Effector memory CD8-positive, alpha-beta T cell (primary cell): ENCODE data around the gene SORBS1.

Experiments used
- ATAC-seq: fragments of 150-1000 bp; cut with Tn5 transposase; replicated peaks from 2 replicates; pipeline ENCODE4 v1.10.0; 2021; ENCODE audit warnings: mild to moderate bottlenecking, moderate library complexity
- DNase-seq, 3 experiments: peaks; one replicate each; pipeline ENCODE4 v3.0.0; 2021
- H3K27ac Mint-ChIP-seq, 2 donors: one replicate each; pipeline ENCODE4 v1.8.0; 2022; ENCODE audit warnings: mild to moderate bottlenecking in 2 of 2, mixed read lengths in 2 of 2, moderate library complexity in 2 of 2
- H3K27me3 Mint-ChIP-seq, 2 donors: one replicate each; pipeline ENCODE4 v1.8.0; 2022; ENCODE audit warnings: mixed read lengths in 2 of 2
- H3K36me3 Mint-ChIP-seq: one replicate; pipeline ENCODE4 v1.8.0; 2022; ENCODE audit warnings: mild to moderate bottlenecking, moderate library complexity, mixed read lengths; ENCODE audit not compliant: insufficient read depth
- H3K4me1 Mint-ChIP-seq, 2 donors: one replicate each; pipeline ENCODE4 v1.8.0; 2022; ENCODE audit warnings: low read depth in 2 of 2, mixed read lengths in 2 of 2
- H3K4me3 Mint-ChIP-seq, 2 donors: one replicate each; pipeline ENCODE4 v1.8.0; 2022; ENCODE audit warnings: mild to moderate bottlenecking in 2 of 2, mixed read lengths in 2 of 2, moderate library complexity in 2 of 2
- H3K9me3 Mint-ChIP-seq, 2 donors: one replicate each; pipeline ENCODE4 v1.8.0; 2022; ENCODE audit warnings: mixed read lengths in 2 of 2

Gene SORBS1

DNA sequence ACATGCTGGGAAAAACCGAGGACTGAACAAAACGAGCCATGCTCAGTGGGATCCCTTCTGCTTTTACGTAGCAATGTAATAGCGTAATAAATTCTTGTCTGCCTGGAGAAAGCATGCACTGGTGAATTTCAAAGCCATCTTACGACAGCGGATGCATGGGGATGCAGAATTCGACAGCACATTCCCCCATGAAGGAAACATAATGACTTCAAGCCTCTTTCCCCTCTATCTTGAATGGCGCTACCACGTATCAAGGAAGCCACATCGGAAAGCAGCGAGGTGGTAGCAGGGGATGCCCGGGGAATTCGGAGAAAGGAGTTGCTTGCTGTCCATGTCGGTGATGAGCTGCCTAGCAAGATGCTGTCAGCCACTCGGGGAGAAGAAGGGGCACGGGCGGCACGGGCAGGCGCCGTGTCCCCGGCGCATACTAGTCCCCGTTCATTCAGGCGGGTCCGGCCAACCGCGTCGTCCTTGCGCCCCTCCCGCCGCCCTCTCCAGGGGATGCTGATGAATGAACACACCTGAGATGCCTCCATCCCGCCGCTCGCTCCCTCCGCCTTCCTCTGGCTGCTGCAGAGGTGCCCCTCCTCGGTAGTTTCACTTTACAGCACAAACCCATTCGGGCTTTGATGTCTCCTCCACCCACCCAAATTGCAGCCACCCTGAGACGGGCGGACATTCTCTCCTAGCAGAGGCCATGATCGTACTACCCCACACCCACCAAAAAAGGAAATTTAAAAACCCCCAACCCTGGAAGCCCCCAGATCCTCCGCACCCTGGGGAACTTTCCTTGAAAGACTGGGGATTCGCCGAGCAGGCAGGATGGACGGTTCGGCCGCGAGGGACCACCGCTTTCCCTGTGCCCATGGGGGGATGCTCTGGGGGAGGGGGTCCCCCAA lies 644 bp downstream of the SORBS1 start:
- H3K27me3 Mint-ChIP-seq, result peaks cover 0 to 11% of the 10 kb centered on the region in 2 donors
- H3K27ac Mint-ChIP-seq, result peak overlapping the region; percentile 85 to 88
- DNase-seq, result peak; percentile 30 to 39 (median 36)

DNA sequence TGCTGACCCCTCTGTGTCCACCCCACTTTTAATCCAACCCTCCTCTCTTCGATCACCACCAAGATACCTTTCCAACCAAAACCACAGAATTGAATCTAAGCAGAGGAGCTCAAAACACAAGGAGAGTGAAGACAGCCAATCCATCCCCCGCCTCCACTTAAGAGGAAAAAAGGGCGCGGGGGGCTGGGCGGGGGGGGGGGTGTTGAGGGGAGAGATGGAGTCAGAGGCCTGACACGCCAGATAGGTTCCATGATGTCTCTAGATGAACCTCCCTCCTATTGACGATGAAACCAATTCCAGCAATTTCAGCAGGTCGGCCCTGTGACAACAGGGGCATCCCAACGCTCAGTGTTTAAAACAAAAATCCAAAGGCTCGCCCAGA lies 1.3 kb downstream of the SORBS1 start:
- Mint-ChIP-seq H3K27me3 (peaks cover 0 to 11% of the 10 kb centered on the region in 2 donors), H3K27ac (peak overlapping the region in 1 of 2 donors; percentile 88), H3K4me3 (peak overlapping the region; percentile 91 to 96), H3K36me3 (peaks cover 7% of the 10 kb centered on the region), H3K4me1 (peaks cover 6 to 13% of the 10 kb centered on the region in 2 donors), H3K9me3 (no peaks in the 10 kb centered on the region)
- ATAC-seq (no peak), DNase-seq (no peak)

More for the DNA sequence above, 644 bp downstream of the SORBS1 start:
- peak; percentile 42 for ATAC-seq
- Mint-ChIP-seq H3K4me3 (peak overlapping the region; percentile 91 to 96), H3K4me1 (peaks cover 6 to 13% of the 10 kb centered on the region in 2 donors), H3K36me3 (peaks cover 7% of the 10 kb centered on the region), H3K9me3 (no peaks in the 10 kb centered on the region)

DNA sequence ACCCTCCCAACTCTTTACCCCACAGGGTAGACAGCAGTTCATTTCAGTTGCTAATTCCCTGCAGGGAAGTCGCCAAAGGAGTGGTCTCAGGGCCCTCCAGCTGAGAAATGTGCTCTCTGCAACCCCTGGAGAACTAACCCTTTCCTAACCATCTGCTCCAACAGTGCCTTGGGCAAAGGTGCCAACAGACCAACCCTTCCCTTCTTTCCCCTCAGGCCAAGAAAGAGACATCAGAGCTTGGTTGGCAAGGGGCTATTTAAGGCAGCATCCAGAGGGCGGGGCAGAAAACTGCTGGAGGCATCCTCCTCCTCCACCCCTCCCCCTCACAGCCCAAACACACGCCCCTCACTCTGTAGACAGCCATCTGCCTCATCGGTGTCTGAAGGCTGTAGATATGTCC lies 1.7 kb downstream of the SORBS1 start:
- Mint-ChIP-seq H3K27ac (peak overlapping the region in 1 of 2 donors; percentile 52), H3K4me1 (peaks cover 6 to 13% of the 10 kb centered on the region in 2 donors), H3K9me3 (no peaks in the 10 kb centered on the region), H3K27me3 (peaks cover 0 to 11% of the 10 kb centered on the region in 2 donors), H3K4me3 (peak overlapping the region; percentile 91 to 96), H3K36me3 (peaks cover 7% of the 10 kb centered on the region)
- ATAC-seq (no peak), DNase-seq (no peak)

DNA sequence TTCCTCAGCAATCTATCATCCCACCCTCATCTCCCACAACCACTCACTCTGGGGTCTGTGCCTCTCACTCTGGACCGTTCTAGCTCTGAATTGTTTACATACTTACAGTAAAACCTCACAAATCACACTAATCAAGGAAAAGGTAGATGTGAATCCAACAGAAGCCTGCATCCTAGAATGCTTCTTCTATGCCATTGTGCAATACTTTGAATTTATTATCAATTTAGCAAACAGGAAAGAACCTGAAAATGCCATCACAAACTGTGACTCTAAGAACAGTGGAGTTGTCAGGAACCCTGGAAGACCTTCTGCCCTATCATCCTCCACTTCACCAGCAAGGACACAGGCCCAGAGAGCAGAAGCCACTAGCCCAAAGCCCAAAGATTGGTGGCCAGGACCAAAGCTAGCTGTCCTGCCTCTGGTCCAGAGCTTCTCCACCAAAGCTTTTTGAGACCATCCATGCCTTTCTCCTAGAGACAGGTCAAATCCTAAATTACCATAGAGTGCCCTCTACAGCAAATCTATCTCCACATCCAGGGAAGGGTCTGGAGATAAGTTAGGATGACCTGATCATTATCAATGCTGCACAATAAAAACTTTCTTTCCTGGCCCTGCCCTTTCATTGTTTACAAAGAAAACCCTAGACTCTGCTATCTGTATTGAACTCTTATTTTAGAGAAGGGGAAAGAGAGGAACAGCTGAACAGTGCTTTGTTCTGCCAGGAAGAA lies 2.4 kb downstream of the SORBS1 start:
- DNase-seq (no peak), ATAC-seq (no peak)
- no peaks in the 10 kb centered on the region for H3K9me3 Mint-ChIP-seq
- peak overlapping the region in 1 of 2 donors; percentile 52 for H3K27ac Mint-ChIP-seq
- H3K27me3 Mint-ChIP-seq, result peaks cover 0 to 11% of the 10 kb centered on the region in 2 donors
- H3K4me3 Mint-ChIP-seq, result peak overlapping the region; percentile 14 to 91
- peaks cover 6 to 13% of the 10 kb centered on the region in 2 donors for H3K4me1 Mint-ChIP-seq
- peaks cover 7% of the 10 kb centered on the region for H3K36me3 Mint-ChIP-seq

DNA sequence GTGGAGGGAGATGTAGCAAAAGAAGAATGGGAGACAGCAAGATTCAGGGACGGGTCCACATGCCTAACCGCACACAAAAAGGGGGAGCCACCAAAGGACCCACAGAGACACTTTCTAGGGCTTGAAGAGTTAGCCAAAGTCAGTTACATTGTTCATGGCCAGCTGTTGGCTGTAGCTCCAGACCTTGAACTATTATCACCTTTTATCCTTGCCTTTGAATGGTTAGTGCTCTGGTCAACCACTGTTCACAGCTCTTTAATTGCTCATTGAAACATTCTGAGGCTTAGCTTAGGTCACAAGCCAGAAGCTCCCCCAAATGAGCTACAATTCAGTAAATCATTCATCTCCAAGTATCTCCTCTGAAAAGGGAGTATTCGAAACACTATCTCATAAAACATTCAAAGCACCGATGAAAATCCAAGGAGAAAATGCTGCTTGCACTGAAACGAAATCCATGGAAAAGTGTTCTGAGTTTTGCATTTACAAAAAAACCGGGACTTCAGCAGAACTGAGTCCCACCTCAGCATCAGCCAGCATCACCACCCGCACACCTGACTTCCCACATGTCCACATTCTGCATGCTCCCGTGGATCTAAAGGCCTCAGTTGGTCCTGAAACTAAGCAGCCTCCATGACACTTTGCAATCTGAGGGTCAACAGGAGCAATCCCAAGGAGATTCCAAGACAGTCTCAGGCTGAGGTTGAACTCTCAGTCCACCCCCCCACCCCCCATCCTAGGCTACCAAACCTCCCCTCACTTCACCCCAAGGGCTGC lies 4.0 kb downstream of the SORBS1 start:
- Mint-ChIP-seq H3K27me3 (peaks cover 0 to 11% of the 10 kb centered on the region in 2 donors), H3K36me3 (peaks cover 7% of the 10 kb centered on the region), H3K9me3 (no peaks in the 10 kb centered on the region), H3K4me1 (peaks cover 6 to 13% of the 10 kb centered on the region in 2 donors), H3K27ac (no peak overlapping the region), H3K4me3 (no peak overlapping the region)
- DNase-seq (no peak), ATAC-seq (no peak)

DNA sequence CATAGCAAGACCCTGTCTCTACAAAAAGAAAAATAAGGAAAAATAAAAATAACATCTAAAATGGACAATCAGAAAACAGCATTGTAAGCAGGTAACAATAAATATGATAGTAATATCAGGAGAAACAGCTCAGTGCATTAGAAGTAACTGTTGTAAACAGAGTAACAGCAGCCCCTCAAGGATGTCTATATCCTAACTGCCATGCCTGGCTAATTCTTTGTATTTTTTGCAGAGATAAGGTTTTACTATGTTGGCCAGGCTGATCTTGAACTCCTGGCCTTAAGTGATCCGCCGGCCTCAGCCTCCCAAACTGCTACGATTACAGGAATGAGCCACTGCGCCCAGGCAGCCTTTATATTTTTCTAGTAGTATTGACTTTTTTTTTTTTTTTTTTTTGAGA lies 7.5 kb downstream of the SORBS1 start:
- Mint-ChIP-seq H3K27me3 (peaks cover 25 to 38% of the 10 kb centered on the region in 2 donors), H3K27ac (no peak overlapping the region), H3K36me3 (no peaks in the 10 kb centered on the region), H3K9me3 (no peaks in the 10 kb centered on the region), H3K4me1 (no peaks in the 10 kb centered on the region), H3K4me3 (no peak overlapping the region)
- no peak for ATAC-seq
- no peak for DNase-seq

DNA sequence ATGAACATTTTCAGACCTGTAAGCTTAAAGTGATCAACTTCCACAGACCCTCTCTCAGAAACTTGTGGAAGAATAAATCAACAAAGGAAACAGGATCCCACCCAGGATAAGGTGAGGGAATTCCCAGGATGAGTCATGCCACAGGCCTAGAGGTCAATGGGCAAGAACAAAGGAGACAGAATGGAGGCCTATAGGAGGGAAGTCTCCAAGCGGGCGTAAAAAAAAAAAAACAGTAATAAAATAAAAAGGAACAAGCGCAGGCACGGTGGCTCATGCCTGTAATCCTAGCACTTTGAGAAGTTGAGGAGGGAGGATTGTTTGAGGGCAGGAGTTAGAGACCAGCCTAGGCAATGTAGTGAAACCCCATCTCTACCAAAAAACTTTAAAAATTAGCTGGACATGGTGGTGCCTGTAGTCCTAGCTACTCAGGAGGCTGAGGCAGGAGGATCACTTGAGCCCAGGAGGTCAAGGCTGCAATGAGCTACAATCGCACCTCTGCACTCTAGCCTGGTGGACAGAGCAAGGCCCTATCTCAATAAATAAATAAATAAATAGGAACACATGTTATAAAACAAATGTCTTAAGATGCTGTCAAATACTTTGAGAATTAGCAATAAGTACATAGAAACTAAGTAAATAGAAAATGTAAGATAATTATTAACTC lies 8.4 kb downstream of the SORBS1 start:
- Mint-ChIP-seq H3K36me3 (no peaks in the 10 kb centered on the region), H3K27me3 (peaks cover 27 to 37% of the 10 kb centered on the region in 2 donors), H3K9me3 (no peaks in the 10 kb centered on the region), H3K4me1 (no peaks in the 10 kb centered on the region), H3K27ac (no peak overlapping the region), H3K4me3 (no peak overlapping the region)
- ATAC-seq (no peak), DNase-seq (no peak)

DNA sequence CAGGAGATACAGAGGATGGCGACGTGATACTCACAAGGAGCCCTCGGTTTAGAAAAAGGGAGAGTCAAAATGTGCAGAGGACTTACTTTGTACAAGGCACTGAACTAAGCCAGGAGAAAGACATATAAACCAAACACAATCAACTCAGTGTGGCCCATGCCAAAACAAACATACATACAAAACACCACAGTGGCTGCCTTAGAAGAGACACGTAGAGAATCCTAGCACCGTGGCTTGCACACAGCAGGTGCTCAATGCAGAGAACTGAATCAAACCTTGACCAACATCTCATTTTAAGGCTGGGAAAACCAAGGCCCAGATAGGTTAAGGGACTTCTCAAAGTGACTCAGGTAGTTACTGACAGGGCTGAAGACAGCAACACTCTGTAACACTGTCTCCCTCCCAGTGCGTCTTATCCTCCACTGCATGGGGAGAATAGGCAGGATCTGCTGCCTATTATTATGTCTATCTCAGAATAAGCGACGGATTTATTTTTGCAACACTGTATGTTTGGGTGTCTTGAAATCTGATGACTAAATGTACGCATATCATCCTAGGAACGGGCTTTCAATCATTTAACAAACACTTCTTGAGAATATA lies 11.0 kb downstream of the SORBS1 start:
- peaks cover 27 to 37% of the 10 kb centered on the region in 2 donors for H3K27me3 Mint-ChIP-seq
- no peaks in the 10 kb centered on the region for H3K9me3 Mint-ChIP-seq
- H3K36me3 Mint-ChIP-seq, result peaks cover 3% of the 10 kb centered on the region
- H3K4me1 Mint-ChIP-seq, result no peaks in the 10 kb centered on the region
- no peak for ATAC-seq
- DNase-seq, result no peak
- H3K4me3 Mint-ChIP-seq, result no peak overlapping the region
- no peak overlapping the region for H3K27ac Mint-ChIP-seq

DNA sequence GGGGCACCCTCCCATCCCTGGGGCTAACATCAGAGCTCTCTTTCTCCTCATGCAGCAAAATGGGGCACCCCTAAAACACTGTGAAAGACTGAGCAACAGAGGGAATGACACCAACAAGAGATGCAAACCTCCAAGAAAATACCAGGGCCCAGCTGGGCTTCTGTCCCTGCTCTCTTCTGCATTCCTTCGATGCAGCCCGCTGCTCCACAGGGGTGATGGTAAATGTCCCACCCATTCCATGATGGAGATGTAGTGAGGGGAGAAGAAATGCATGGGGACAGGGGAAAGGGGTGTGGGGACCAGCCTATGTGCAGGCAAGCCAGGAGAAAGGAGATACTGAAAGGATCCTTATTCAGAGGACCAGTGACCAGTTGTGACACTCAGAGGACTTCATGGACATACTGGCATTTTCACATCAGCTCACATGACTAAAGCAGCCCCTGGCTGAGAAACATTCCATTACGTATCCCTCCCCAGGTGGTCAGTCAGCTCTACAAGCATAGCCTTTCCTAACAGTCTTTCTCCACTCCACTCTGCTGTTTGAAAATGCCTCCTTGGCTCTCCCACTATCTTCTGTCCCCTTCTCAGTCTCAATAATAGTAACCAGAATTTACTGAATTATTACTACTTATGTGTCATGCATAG lies 13.3 kb downstream of the SORBS1 start:
- ATAC-seq (no peak), DNase-seq (no peak)
- no peaks in the 10 kb centered on the region for H3K9me3 Mint-ChIP-seq
- no peak overlapping the region for H3K4me3 Mint-ChIP-seq
- peaks cover 27 to 38% of the 10 kb centered on the region in 2 donors for H3K27me3 Mint-ChIP-seq
- peaks cover 3% of the 10 kb centered on the region for H3K36me3 Mint-ChIP-seq
- no peak overlapping the region for H3K27ac Mint-ChIP-seq
- no peaks in the 10 kb centered on the region for H3K4me1 Mint-ChIP-seq

DNA sequence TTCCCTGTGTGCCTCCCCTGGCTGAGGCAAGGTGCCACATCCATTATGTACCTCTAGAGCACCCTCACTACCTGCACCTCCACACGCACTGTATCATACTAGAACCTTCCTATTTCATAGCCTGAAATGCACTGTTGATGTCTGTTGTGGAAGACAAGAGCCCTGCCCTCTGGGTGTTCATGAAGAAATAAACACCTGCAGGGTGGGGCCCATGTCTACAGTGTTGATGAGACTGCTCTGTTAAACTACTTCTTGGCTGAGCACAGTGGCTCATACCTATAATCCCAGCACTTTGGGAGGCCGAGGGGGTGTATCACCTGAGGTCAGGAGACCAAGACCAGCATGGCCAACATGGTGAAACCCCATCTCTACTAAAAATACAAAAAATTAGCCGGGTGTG lies 14.0 kb downstream of the SORBS1 start:
- no peak overlapping the region for H3K4me3 Mint-ChIP-seq
- peaks cover 27 to 46% of the 10 kb centered on the region in 2 donors for H3K27me3 Mint-ChIP-seq
- peaks cover 3% of the 10 kb centered on the region for H3K36me3 Mint-ChIP-seq
- no peaks in the 10 kb centered on the region for H3K9me3 Mint-ChIP-seq
- ATAC-seq, result no peak
- no peak overlapping the region for H3K27ac Mint-ChIP-seq
- no peaks in the 10 kb centered on the region for H3K4me1 Mint-ChIP-seq
- DNase-seq, result no peak

DNA sequence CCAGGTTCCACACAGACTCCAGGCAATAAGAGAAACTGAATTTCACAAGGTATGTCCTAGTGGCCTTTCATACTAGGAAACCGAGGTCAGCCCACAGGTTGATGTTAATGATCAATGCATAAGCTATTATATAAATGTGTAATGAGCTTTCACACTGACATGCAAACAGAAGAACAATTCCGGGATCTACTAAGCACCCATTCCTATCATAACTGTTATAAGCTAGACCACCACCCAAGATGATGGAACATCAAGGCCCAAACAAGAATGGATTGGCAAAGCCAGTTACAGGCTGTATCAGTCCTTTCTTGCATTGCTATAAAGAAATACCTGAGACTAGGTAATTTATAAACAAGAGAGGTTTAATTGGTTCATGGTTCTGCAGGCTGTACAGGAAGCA lies 15.2 kb downstream of the SORBS1 start:
- H3K4me3 Mint-ChIP-seq, result no peak overlapping the region
- peaks cover 3% of the 10 kb centered on the region for H3K36me3 Mint-ChIP-seq
- no peak overlapping the region for H3K27ac Mint-ChIP-seq
- ATAC-seq (no peak), DNase-seq (no peak)
- H3K9me3 Mint-ChIP-seq, result no peaks in the 10 kb centered on the region
- H3K27me3 Mint-ChIP-seq, result peaks cover 27 to 43% of the 10 kb centered on the region in 2 donors
- no peaks in the 10 kb centered on the region for H3K4me1 Mint-ChIP-seq

DNA sequence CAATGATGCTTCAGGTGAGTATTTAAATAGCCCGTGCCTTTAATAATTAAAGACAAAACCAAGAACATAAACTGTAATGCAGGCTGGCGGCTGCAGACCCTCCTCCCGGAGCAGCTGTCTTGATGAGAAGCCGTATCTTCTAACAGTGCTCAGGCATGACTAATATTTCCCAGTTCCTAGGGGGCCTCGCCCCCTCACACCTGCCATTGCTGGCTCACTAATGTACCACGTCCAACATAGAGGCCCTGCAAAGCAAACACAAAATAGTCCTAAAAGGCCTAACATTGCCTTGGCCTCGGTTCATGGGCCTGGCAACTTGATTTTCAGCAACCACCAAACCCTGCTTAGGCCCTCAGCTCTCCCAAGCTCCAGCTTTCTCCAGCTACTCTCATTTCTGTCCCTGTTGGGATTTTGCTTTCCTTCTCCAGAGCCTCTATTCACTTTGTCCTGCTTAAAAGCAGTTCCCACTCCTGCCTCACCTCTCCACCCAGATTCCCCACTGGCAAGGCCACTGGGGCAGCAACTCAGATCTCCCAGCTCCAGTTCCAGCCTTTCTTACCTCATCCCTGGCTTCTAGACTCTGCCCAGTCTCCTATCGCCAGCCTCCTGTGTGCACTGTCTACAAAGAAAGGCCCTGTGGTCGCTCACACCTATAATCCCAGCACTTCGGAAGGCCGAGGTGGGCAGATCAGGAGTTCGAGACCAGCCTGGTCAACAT lies 16.2 kb downstream of the SORBS1 start:
- H3K9me3 Mint-ChIP-seq, result no peaks in the 10 kb centered on the region
- H3K4me3 Mint-ChIP-seq, result no peak overlapping the region
- H3K4me1 Mint-ChIP-seq, result no peaks in the 10 kb centered on the region
- peaks cover 19 to 32% of the 10 kb centered on the region in 2 donors for H3K27me3 Mint-ChIP-seq
- no peak for DNase-seq
- ATAC-seq, result no peak
- no peak overlapping the region for H3K27ac Mint-ChIP-seq
- H3K36me3 Mint-ChIP-seq, result peaks cover 3% of the 10 kb centered on the region
